BE2C (cell line): ENCODE results near the gene TIE1.

Source experiments
- DNase-seq: peaks from one replicate; pipeline ENCODE4 v3.0.0-alpha.2; 2020
- H3K27me3 ChIP-seq: fragments of 250-450 bp; sonication (Bioruptor Pico); 2 replicates; pipeline ENCODE4 v1.5.1; 2020; ENCODE audit warnings: mild to moderate bottlenecking
- H3K36me3 ChIP-seq: fragments of 250-450 bp; sonication (Bioruptor Pico); 2 replicates; pipeline ENCODE4 v1.5.1; 2020; ENCODE audit warnings: mild to moderate bottlenecking
- H3K4me1 ChIP-seq: fragments of 250-450 bp; sonication (Bioruptor Pico); 2 replicates; pipeline ENCODE4 v1.5.1; 2020
- H3K4me3 ChIP-seq: 2 replicates; pipeline ENCODE4 v1.5.1; 2011; ENCODE audit warnings: low read depth, low read length
- H3K9me3 ChIP-seq: fragments of 250-450 bp; sonication (Bioruptor Pico); 2 replicates; pipeline ENCODE4 v1.5.1; 2020
- TF ChIP-seq, protein P1 (sequence below): IDR thresholded peaks from 2 replicates; pipeline ENCODE4 v1.5.1; 2012; ENCODE audit warnings: mild to moderate bottlenecking, low read depth, low read length

Gene TIE1

DNA sequence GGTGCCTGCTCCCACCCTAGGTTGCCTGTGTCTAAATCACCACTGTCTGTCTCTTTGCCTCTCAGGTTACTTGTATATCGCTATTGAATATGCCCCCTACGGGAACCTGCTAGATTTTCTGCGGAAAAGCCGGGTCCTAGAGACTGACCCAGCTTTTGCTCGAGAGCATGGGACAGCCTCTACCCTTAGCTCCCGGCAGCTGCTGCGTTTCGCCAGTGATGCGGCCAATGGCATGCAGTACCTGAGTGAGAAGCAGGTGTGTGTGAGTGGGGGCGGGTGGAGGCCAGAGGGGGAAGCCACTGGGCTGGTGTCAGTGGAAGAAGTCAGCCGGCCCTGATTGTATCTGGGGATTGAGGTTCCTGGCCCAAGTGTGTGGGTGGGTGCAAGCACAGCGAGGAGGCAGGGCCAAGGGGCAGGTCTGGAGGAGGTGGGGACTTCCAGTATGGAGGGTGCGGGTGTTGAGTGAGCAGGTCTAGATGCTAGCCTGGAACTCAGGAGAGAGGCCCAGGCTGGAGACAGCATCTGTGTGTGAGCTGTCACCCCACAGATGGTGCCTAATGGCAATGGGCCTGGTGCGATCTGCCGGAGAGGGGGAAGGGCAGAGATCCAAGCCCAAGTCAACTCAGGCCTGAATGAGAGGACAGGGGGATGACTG is 17.2 kb downstream of the TIE1 start:
- TF ChIP-seq, protein P1, sequence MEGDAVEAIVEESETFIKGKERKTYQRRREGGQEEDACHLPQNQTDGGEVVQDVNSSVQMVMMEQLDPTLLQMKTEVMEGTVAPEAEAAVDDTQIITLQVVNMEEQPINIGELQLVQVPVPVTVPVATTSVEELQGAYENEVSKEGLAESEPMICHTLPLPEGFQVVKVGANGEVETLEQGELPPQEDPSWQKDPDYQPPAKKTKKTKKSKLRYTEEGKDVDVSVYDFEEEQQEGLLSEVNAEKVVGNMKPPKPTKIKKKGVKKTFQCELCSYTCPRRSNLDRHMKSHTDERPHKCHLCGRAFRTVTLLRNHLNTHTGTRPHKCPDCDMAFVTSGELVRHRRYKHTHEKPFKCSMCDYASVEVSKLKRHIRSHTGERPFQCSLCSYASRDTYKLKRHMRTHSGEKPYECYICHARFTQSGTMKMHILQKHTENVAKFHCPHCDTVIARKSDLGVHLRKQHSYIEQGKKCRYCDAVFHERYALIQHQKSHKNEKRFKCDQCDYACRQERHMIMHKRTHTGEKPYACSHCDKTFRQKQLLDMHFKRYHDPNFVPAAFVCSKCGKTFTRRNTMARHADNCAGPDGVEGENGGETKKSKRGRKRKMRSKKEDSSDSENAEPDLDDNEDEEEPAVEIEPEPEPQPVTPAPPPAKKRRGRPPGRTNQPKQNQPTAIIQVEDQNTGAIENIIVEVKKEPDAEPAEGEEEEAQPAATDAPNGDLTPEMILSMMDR = no peak
- Histone ChIP-seq H3K9me3 (no peaks in the 10 kb centered on the region), H3K27me3 (no peaks in the 10 kb centered on the region), H3K4me1 (no peaks in the 10 kb centered on the region), H3K4me3 (no peak overlapping the region), H3K36me3 (no peaks in the 10 kb centered on the region)
- no peak for DNase-seq

DNA sequence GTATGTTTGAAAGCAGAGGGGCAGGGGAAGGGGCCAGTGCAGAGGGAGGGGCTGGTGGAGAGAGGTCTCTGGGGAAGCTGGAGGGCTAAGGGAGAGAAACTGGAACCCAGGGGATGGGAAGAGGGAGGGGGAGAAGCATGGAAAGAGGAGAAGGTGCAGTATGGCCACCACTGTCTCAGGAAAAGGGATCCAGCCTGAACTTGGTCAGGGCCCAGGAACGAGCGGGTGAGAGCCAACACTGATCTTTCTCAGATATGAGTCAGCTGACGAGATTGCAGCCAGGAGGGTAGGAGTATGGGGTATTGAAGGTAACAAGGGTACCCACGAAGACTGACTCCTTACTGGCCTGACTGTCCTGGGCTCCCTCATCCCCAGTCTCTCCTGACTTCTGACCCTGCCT is 18.0 kb downstream of the TIE1 start:
- DNase-seq = no peak
- Histone ChIP-seq H3K4me1 (no peaks in the 10 kb centered on the region), H3K27me3 (no peaks in the 10 kb centered on the region), H3K36me3 (no peaks in the 10 kb centered on the region), H3K9me3 (no peaks in the 10 kb centered on the region), H3K4me3 (no peak overlapping the region)
- TF ChIP-seq, protein P1 = no peak

DNA sequence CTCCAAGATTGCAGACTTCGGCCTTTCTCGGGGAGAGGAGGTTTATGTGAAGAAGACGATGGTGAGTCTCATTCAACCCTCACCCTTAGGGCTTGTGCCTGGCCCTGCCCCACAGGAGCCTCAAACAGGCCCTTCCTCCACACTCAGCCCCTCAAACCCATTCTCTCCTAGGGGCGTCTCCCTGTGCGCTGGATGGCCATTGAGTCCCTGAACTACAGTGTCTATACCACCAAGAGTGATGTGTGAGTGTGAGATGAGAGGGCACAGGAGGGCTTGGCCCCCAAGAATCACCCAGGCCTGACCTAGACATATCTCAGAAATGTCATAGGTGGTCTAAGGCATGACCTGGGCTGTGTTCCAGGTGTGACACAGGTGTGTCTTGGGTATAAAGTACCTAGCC is 18.5 kb downstream of the TIE1 start:
- H3K36me3 ChIP-seq = no peaks in the 10 kb centered on the region
- DNase-seq = no peak
- TF ChIP-seq, protein P1 = no peak
- H3K27me3 ChIP-seq = no peaks in the 10 kb centered on the region
- no peak overlapping the region for H3K4me3 ChIP-seq
- no peaks in the 10 kb centered on the region for H3K9me3 ChIP-seq
- H3K4me1 ChIP-seq = no peaks in the 10 kb centered on the region

DNA sequence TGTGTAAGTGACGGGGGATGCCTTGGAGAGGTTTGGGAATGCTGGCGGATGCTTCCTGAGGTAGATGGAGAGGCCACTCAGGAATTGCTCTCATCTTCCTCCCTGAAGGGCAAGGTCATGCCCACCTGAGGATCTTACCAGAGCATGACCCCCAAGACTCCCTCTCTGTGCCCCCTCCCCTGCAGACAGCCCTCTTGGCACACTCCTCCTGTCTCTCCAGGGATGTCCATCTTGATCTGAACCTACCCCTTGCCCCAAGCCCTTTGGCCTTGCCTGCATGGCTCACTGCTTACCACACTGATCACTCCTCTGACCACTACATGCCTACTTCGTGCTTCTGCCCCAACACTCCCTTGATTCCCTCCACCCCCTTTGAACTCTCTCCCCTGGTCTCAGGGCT is 19.0 kb downstream of the TIE1 start:
- Histone ChIP-seq H3K4me1 (no peaks in the 10 kb centered on the region), H3K27me3 (no peaks in the 10 kb centered on the region), H3K36me3 (no peaks in the 10 kb centered on the region), H3K9me3 (no peaks in the 10 kb centered on the region), H3K4me3 (no peak overlapping the region)
- TF ChIP-seq, protein P1 = no peak
- no peak for DNase-seq

DNA sequence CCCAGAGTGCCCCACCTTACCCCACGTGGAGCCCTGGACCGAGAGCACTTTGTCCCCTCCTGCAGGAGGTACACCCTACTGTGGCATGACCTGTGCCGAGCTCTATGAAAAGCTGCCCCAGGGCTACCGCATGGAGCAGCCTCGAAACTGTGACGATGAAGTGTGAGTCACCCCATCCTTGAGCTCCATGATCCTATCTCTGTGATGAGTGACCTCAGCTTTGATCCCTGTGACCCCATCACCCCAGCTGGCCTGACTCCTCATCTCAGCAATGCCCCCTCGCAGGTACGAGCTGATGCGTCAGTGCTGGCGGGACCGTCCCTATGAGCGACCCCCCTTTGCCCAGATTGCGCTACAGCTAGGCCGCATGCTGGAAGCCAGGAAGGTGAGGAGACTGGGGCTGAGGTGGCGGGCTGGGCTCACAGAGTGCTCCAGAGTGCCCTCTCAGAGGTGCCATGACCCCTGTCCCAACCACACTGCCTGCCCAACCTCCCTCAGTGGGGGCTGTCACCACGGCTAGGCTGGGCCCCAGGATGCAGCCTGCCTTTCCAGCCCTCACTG is 20.6 kb downstream of the TIE1 start:
- DNase-seq = no peak
- H3K4me3 ChIP-seq = no peak overlapping the region
- no peaks in the 10 kb centered on the region for H3K36me3 ChIP-seq
- no peaks in the 10 kb centered on the region for H3K9me3 ChIP-seq
- TF ChIP-seq, protein P1 = no peak
- no peaks in the 10 kb centered on the region for H3K27me3 ChIP-seq
- no peaks in the 10 kb centered on the region for H3K4me1 ChIP-seq

DNA sequence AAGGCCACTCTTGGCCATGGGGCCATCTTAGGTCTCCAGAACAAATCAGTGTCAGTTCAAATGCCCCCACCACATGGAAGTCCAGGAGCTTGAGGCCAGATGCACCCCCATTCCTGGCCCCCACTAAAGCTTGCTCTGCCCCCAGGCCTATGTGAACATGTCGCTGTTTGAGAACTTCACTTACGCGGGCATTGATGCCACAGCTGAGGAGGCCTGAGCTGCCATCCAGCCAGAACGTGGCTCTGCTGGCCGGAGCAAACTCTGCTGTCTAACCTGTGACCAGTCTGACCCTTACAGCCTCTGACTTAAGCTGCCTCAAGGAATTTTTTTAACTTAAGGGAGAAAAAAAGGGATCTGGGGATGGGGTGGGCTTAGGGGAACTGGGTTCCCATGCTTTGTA is 21.7 kb downstream of the TIE1 start:
- H3K9me3 ChIP-seq = no peaks in the 10 kb centered on the region
- DNase-seq = no peak
- no peaks in the 10 kb centered on the region for H3K4me1 ChIP-seq
- no peak overlapping the region for H3K4me3 ChIP-seq
- TF ChIP-seq, protein P1 = no peak
- no peaks in the 10 kb centered on the region for H3K27me3 ChIP-seq
- no peaks in the 10 kb centered on the region for H3K36me3 ChIP-seq
